SK-N-SH (cell line): ENCODE data around the gene OTUD7B. TPM values are rescaled to one million over a fixed set of nuclear protein-coding genes. Genes with fewer than 3 reads are reported as not detected.

Source experiments
- CTCF ChIA-PET: fragments of 300-600, 350-600 bp; formaldehyde crosslinking; extraction: SDS; loops from one replicate; lab custom pipeline; 2021; lab: Yijun Ruan, JAX
- POLR2A ChIA-PET: fragments of 350-600 bp; sonication (Branson Sonifier 250); formaldehyde crosslinking; extraction: SDS; loops from one replicate; lab custom pipeline; 2020; ENCODE audit warnings: antibody characterized with exemption, inconsistent platforms; lab: Yijun Ruan, JAX
- DNase-seq: peaks from one replicate; pipeline ENCODE4 v3.0.0; 2012
- H2AFZ ChIP-seq: fragments of 200-600 bp; sonication (generic); 2 replicates; pipeline ENCODE4 v1.8.1; 2016; ENCODE audit warnings: antibody characterized with exemption, mild to moderate bottlenecking, low read depth
- H3F3A ChIP-seq: fragments of 200-600 bp; sonication (generic); replicated peaks from 2 replicates; pipeline ENCODE3; 2016; ENCODE audit warnings: antibody characterized with exemption, mild to moderate bottlenecking; ENCODE audit not compliant: insufficient read depth
- H3K27ac ChIP-seq, 2 experiments: fragments of 200-500 bp in 1 of 2; fragments of 200-600 bp in 1 of 2; sonication (Bioruptor generic) in 1 of 2; sonication (generic), shearing (Covaris generic) in 1 of 2; 2 replicates each; pipeline versions ENCODE4 v1.5.1 to v1.6.1; 2014 to 2016; ENCODE audit warnings: low read depth in 2 of 2, inconsistent platforms in 1 of 2, low read length in 1 of 2, mild to moderate bottlenecking in 1 of 2, mixed read lengths in 1 of 2
- H3K27me3 ChIP-seq: fragments of 200-600 bp; sonication (generic), shearing (Covaris generic); 2 replicates; pipeline ENCODE4 v1.6.1; 2016; ENCODE audit warnings: mixed run types; ENCODE audit not compliant: insufficient read depth
- H3K36me3 ChIP-seq, 2 experiments: fragments of 200-500 bp in 1 of 2; fragments of 200-600 bp in 1 of 2; sonication (Bioruptor generic) in 1 of 2; sonication (generic) in 1 of 2; replicated peaks in 1 of 2; 2 replicates each; pipeline versions ENCODE3 to v1.5.1; 2014 to 2016; ENCODE audit warnings: low read length in 1 of 2, mild to moderate bottlenecking in 1 of 2; ENCODE audit not compliant: insufficient read depth in 2 of 2, control insufficient read depth in 1 of 2
- H3K4me1 ChIP-seq, 2 experiments: fragments of 200-500 bp in 1 of 2; fragments of 200-600 bp in 1 of 2; sonication (Bioruptor generic) in 1 of 2; sonication (generic), shearing (Covaris generic) in 1 of 2; 2 replicates each; pipeline versions ENCODE4 v1.5.1 to v1.6.1; 2014 to 2016; ENCODE audit warnings: low read depth in 1 of 2, low read length in 1 of 2, mixed run types in 1 of 2; ENCODE audit not compliant: insufficient read depth in 2 of 2, control insufficient read depth in 1 of 2
- H3K4me2 ChIP-seq: fragments of 200-600 bp; sonication (generic), shearing (Covaris generic); 2 replicates; pipeline ENCODE4 v1.6.1; 2017; ENCODE audit warnings: mixed run types
- H3K4me3 ChIP-seq, 2 experiments: fragments of 200-500 bp in 1 of 2; fragments of 200-600 bp in 1 of 2; sonication (Bioruptor generic) in 1 of 2; sonication (generic), shearing (Covaris generic) in 1 of 2; 2 replicates each; pipeline versions ENCODE4 v1.5.1 to v1.8.1; 2014 to 2016; ENCODE audit warnings: low read depth in 2 of 2, inconsistent platforms in 1 of 2, low read length in 1 of 2, mild to moderate bottlenecking in 1 of 2, mixed read lengths in 1 of 2, moderate library complexity in 1 of 2
- H3K79me2 ChIP-seq: fragments of 200-600 bp; sonication (generic); 2 replicates; pipeline ENCODE4 v1.8.1; 2017; ENCODE audit warnings: mild to moderate bottlenecking; ENCODE audit not compliant: insufficient read depth
- H3K9ac ChIP-seq: fragments of 200-600 bp; sonication (generic); 2 replicates; pipeline ENCODE4 v1.6.1; 2017; ENCODE audit warnings: mixed run types
- H3K9me2 ChIP-seq: fragments of 200-600 bp; sonication (generic); 2 replicates; pipeline ENCODE4 v1.6.1; 2017; ENCODE audit warnings: mixed run types
- H3K9me3 ChIP-seq: fragments of 200-600 bp; sonication (generic); 2 replicates; pipeline ENCODE4 v1.6.1; 2017; ENCODE audit warnings: mixed run types, mild to moderate bottlenecking, moderate library complexity
- H4K20me1 ChIP-seq: fragments of 200-600 bp; sonication (generic); 2 replicates; pipeline ENCODE4 v1.6.1; 2017; ENCODE audit warnings: mild to moderate bottlenecking, mixed run types; ENCODE audit not compliant: insufficient read depth
- CTCF ChIP-seq: fragments of 200-600 bp; sonication (generic); IDR thresholded peaks from 2 replicates; pipeline ENCODE4 v1.6.1; 2017; ENCODE audit warnings: antibody characterized with exemption, mild to moderate bottlenecking, moderate library complexity
- EP300 ChIP-seq, 2 experiments: IDR thresholded peaks; 2 replicates each; pipeline versions ENCODE4 v1.4.0 to v1.6.1; 2012; ENCODE audit warnings: borderline replicate concordance in 1 of 2, low read depth in 1 of 2, low read length in 1 of 2
- FOSL2 ChIP-seq: IDR thresholded peaks from 2 replicates; pipeline ENCODE4 v1.4.0; 2012; ENCODE audit warnings: low read depth, mild to moderate bottlenecking, moderate library complexity, borderline replicate concordance
- FOXJ3 ChIP-seq: sonication (generic); formaldehyde crosslinking; IDR thresholded peaks from 2 replicates; pipeline ENCODE4 v1.5.1; 2020; ENCODE audit warnings: mild to moderate bottlenecking, missing genetic modification reagents
- FOXM1 ChIP-seq: IDR thresholded peaks from 2 replicates; pipeline ENCODE4 v1.4.0; 2012; ENCODE audit warnings: low read depth, mild to moderate bottlenecking
- GABPA ChIP-seq: IDR thresholded peaks from 2 replicates; pipeline ENCODE4 v1.4.0; 2012; ENCODE audit warnings: low read depth, mild to moderate bottlenecking
- NFIC ChIP-seq: IDR thresholded peaks from 2 replicates; pipeline ENCODE4 v1.4.0; 2012; ENCODE audit warnings: borderline replicate concordance
- RAD21 ChIP-seq: IDR thresholded peaks from 2 replicates; pipeline ENCODE4 v1.6.1; 2012; ENCODE audit warnings: mild to moderate bottlenecking, low read length
- RCOR1 ChIP-seq: fragments of 150-350 bp; IDR thresholded peaks from 2 replicates; pipeline ENCODE4 v1.6.1; 2017; ENCODE audit warnings: antibody characterized with exemption, low read length
- REST ChIP-seq: IDR thresholded peaks from 2 replicates; pipeline ENCODE4 v1.6.1; 2012; ENCODE audit warnings: mild to moderate bottlenecking, low read depth, low read length, moderate library complexity
- RFX5 ChIP-seq: IDR thresholded peaks from 2 replicates; pipeline ENCODE4 v1.6.1; 2012; ENCODE audit warnings: mild to moderate bottlenecking, improper control_type of control experiment, low read length
- RXRA ChIP-seq: IDR thresholded peaks from 2 replicates; pipeline ENCODE4 v1.4.0; 2012; ENCODE audit warnings: low read depth, mild to moderate bottlenecking, borderline replicate concordance
- SIN3A ChIP-seq: IDR thresholded peaks from 2 replicates; pipeline ENCODE4 v1.6.1; 2012; ENCODE audit warnings: low read depth, mild to moderate bottlenecking, low read length, moderate library complexity, borderline replicate concordance
- TAF1 ChIP-seq: IDR thresholded peaks from 2 replicates; pipeline ENCODE4 v1.6.1; 2012; ENCODE audit warnings: low read depth, mild to moderate bottlenecking, low read length, moderate library complexity, borderline replicate concordance
- TCF12 ChIP-seq: IDR thresholded peaks from 2 replicates; pipeline ENCODE4 v1.4.0; 2012
- USF1 ChIP-seq: IDR thresholded peaks from 2 replicates; pipeline ENCODE4 v1.4.0; 2012; ENCODE audit warnings: low read depth, borderline replicate concordance
- WGBS: methylation state at CpG from one replicate; pipeline ENCODE4 v1.1.6; 2017; ENCODE audit warnings: low lambda C conversion rate; 5-methylcytosine and 5-hydroxymethylcytosine counted together
- polyA plus RNA-seq, 3 experiments: library from polyadenylated mRNA; depleted of rRNA; stranded (reverse); fragments of >200 nt; gene quantifications; 2 replicates each; pipeline ENCODE4 v1.2.3, GENCODE V29; 2012
- TF ChIP-seq, protein P1 (sequence below): fragments of 150-350 bp; IDR thresholded peaks from 2 replicates; pipeline ENCODE4 v1.6.1; 2017; ENCODE audit warnings: antibody characterized with exemption, low read length, low read depth, borderline replicate concordance
- TF ChIP-seq, protein P2 (sequence below): IDR thresholded peaks from 2 replicates; pipeline ENCODE4 v1.4.0; 2012; ENCODE audit warnings: low read depth, borderline replicate concordance
- TF ChIP-seq, protein P3 (sequence below): IDR thresholded peaks from 2 replicates; pipeline ENCODE4 v1.4.0; 2012; ENCODE audit warnings: low read depth
- TF ChIP-seq, protein P4 (sequence below): fragments of 150-350 bp; IDR thresholded peaks from 2 replicates; pipeline ENCODE4 v1.6.1; 2016; ENCODE audit warnings: mild to moderate bottlenecking, low read depth, low read length

Gene OTUD7B
- polyA plus RNA-seq, 1 of the 3 experiments (the other 2 are of a cell fraction): 4.2 TPM

DNA sequence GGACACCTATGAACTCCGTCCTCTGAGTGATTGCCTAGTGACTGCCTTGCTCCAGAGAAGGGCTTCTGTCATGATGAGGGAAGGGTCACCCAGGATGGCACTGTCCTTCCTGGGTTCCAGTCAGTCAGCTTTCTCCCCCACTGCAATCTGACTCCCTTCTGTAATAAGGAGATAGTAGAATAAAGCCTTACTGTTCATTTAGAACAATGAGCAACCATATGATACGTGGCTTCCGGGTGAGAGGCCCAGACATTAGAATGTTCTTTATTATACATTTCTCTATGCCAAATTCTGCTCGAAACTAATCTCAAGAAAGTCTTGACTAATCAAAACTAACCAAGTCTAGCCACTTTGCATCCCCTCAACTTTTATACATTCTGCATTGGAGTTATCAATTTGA is 65.3 kb downstream of the OTUD7B start:
- Histone ChIP-seq H3K79me2 (no peaks in the 10 kb centered on the region), H4K20me1 (no peaks in the 10 kb centered on the region), H3F3A (peaks cover 24% of the 10 kb centered on the region), H3K27me3 (no peaks in the 10 kb centered on the region), H3K4me2 (no peak overlapping the region), H3K9me2 (no peaks in the 10 kb centered on the region), H3K36me3 (peaks cover 39 to 53% of the 10 kb centered on the region in 2 experiments), H3K27ac (no peak overlapping the region), H3K9me3 (no peaks in the 10 kb centered on the region), H3K4me3 (no peak overlapping the region), H2AFZ (no peak overlapping the region), H3K9ac (no peak overlapping the region), H3K4me1 (peaks cover 0 to 6% of the 10 kb centered on the region in 2 experiments; a peak in 2 of 4 replicates)
- ChIA-PET POLR2A (no interaction called here), CTCF (interaction anchor here (0.9 to 4.5 kb wide), 2 partner anchors 17 to 224 kb away, joined by 3 to 24 read pairs; no protein-coding TSS in a partner anchor)
- TF ChIP-seq TCF12 (no peak), RCOR1 (no peak), RAD21 (no peak), USF1 (no peak), TAF1 (no peak), CTCF (no peak), REST (no peak), GABPA (no peak), RXRA (no peak), NFIC (no peak), FOXJ3 (CRISPR knock-in tag) (no peak), FOXM1 (no peak), FOSL2 (no peak), EP300 (IDR thresholded peaks at IDR 0.05; ENCODE audit: borderline replicate concordance in 1 of 2, low read depth in 1 of 2, low read length in 1 of 2) (no peak), RFX5 (no peak), SIN3A (no peak)
- TF ChIP-seq, protein P1, sequence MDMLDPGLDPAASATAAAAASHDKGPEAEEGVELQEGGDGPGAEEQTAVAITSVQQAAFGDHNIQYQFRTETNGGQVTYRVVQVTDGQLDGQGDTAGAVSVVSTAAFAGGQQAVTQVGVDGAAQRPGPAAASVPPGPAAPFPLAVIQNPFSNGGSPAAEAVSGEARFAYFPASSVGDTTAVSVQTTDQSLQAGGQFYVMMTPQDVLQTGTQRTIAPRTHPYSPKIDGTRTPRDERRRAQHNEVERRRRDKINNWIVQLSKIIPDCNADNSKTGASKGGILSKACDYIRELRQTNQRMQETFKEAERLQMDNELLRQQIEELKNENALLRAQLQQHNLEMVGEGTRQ: no peak
- TF ChIP-seq, protein P2, sequence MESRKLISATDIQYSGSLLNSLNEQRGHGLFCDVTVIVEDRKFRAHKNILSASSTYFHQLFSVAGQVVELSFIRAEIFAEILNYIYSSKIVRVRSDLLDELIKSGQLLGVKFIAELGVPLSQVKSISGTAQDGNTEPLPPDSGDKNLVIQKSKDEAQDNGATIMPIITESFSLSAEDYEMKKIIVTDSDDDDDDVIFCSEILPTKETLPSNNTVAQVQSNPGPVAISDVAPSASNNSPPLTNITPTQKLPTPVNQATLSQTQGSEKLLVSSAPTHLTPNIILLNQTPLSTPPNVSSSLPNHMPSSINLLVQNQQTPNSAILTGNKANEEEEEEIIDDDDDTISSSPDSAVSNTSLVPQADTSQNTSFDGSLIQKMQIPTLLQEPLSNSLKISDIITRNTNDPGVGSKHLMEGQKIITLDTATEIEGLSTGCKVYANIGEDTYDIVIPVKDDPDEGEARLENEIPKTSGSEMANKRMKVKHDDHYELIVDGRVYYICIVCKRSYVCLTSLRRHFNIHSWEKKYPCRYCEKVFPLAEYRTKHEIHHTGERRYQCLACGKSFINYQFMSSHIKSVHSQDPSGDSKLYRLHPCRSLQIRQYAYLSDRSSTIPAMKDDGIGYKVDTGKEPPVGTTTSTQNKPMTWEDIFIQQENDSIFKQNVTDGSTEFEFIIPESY: no peak
- TF ChIP-seq, protein P3, sequence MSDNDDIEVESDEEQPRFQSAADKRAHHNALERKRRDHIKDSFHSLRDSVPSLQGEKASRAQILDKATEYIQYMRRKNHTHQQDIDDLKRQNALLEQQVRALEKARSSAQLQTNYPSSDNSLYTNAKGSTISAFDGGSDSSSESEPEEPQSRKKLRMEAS: no peak
- TF ChIP-seq, protein P4, sequence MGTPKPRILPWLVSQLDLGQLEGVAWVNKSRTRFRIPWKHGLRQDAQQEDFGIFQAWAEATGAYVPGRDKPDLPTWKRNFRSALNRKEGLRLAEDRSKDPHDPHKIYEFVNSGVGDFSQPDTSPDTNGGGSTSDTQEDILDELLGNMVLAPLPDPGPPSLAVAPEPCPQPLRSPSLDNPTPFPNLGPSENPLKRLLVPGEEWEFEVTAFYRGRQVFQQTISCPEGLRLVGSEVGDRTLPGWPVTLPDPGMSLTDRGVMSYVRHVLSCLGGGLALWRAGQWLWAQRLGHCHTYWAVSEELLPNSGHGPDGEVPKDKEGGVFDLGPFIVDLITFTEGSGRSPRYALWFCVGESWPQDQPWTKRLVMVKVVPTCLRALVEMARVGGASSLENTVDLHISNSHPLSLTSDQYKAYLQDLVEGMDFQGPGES: no peak
- 93% methylated on average over 4 of the region's 4 CpGs for WGBS
- DNase-seq: no peak
